H1 (cell line): ENCODE measurements around the gene OST4.

Experiments used
- ATF3 ChIP-seq: IDR thresholded peaks from 2 replicates; pipeline ENCODE4 v1.6.1; 2011; ENCODE audit warnings: low read depth, mild to moderate bottlenecking, low read length; ENCODE audit not compliant: insufficient read depth
- GABPA ChIP-seq: IDR thresholded peaks from 2 replicates; pipeline ENCODE4 v1.6.1; 2011; ENCODE audit warnings: mild to moderate bottlenecking, low read length, moderate library complexity, borderline replicate concordance; ENCODE audit not compliant: insufficient read depth
- MAX ChIP-seq: IDR thresholded peaks from 2 replicates; pipeline ENCODE4 v1.6.1; 2012; ENCODE audit warnings: inconsistent platforms
- POLR2AphosphoS5 ChIP-seq: IDR thresholded peaks from 2 replicates; pipeline ENCODE4 v1.6.1; 2011; ENCODE audit warnings: low read depth, low read length
- TCF12 ChIP-seq: IDR thresholded peaks from 2 replicates; pipeline ENCODE4 v1.6.1; 2011; ENCODE audit warnings: low read depth, mild to moderate bottlenecking, low read length

GRCh38 chr2:27065128-27065527 lies 6.3 kb downstream of the OST4 start:
- TF ChIP-seq ATF3 (no peak), MAX (no peak), POLR2AphosphoS5 (no peak), TCF12 (no peak), GABPA (no peak)
